Cortex of kidney (tissue), 1 donor: ENCODE results near the gene BTBD18.

Experiments used
- DNase-seq: peaks from one replicate; lab custom pipeline; 2025; lab: John Stamatoyannopoulos, UW

Gene BTBD18

GRCh38 chr11:57751676-57752253 lies at the start of gene BTBD18:
TSS of gene BTBD18 (minus strand) at chr11:57751819. CDS start at chr11:57751188, 631 bp downstream.
- DNase-seq = no peak

GRCh38 chr11:57801183-57801485 lies 49.5 kb upstream of the BTBD18 start:
- no peak for DNase-seq

- DNase-seq = no peak
Observed at GRCh38 chr11:57800444-57801182, 49.0 kb upstream of the BTBD18 start.

GRCh38 chr11:57798905-57799559 lies 47.4 kb upstream of the BTBD18 start:
- DNase-seq = no peak

- no peak for DNase-seq
Observed at GRCh38 chr11:57793351-57794115, 41.9 kb upstream of the BTBD18 start.

GRCh38 chr11:57792870-57793269 lies 41.3 kb upstream of the BTBD18 start:
- DNase-seq = no peak

GRCh38 chr11:57792060-57792541 lies 40.5 kb upstream of the BTBD18 start:
- DNase-seq = no peak

- no peak for DNase-seq
Observed at GRCh38 chr11:57791321-57792059, 39.9 kb upstream of the BTBD18 start.

GRCh38 chr11:57788703-57789088 lies 37.1 kb upstream of the BTBD18 start:
- DNase-seq = no peak

- no peak for DNase-seq
Observed at GRCh38 chr11:57787920-57788702, 36.5 kb upstream of the BTBD18 start.

GRCh38 chr11:57787006-57787604 lies 35.5 kb upstream of the BTBD18 start:
- no peak for DNase-seq

- no peak for DNase-seq
Observed at GRCh38 chr11:57786436-57786835, 34.8 kb upstream of the BTBD18 start.

GRCh38 chr11:57785072-57785471 lies 33.5 kb upstream of the BTBD18 start:
- no peak for DNase-seq

- DNase-seq = no peak
Observed at GRCh38 chr11:57781529-57781943, 29.9 kb upstream of the BTBD18 start.

- DNase-seq = no peak
Observed at GRCh38 chr11:57779276-57779675, 27.7 kb upstream of the BTBD18 start.

GRCh38 chr11:57778318-57779037 lies 26.9 kb upstream of the BTBD18 start:
- no peak for DNase-seq

- no peak for DNase-seq
Observed at GRCh38 chr11:57777969-57778317, 26.3 kb upstream of the BTBD18 start.

GRCh38 chr11:57776577-57777210 lies 25.1 kb upstream of the BTBD18 start:
- DNase-seq = no peak

- no peak for DNase-seq
Observed at GRCh38 chr11:57776031-57776521, 24.5 kb upstream of the BTBD18 start.
